HCT116 (cell line): ENCODE data around the gene OBSCN. TPM values are rescaled to one million over a fixed set of nuclear protein-coding genes. Genes with fewer than 3 reads are reported as not detected.

Experiments used
- ATAC-seq: fragments of 200-7000 bp; cut with Tn5 transposase; 2 replicates; pipeline ENCODE4 v1.9.1; 2020; ENCODE audit warnings: mild to moderate bottlenecking, moderate library complexity
- BruUV-seq: library from RNA; stranded (reverse); fragments of 400-500 nt; replicated peaks from 2 replicates; lab custom pipeline; 2021; lab: Mats Ljungman, UMichigan
- CTCF ChIA-PET: fragments of 300-600 bp; sonication (Branson Sonifier 250); formaldehyde crosslinking; loops from one replicate; lab custom pipeline; 2021; ENCODE audit warnings: antibody characterized with exemption; lab: Charles Lee
- POLR2A ChIA-PET: fragments of 300-600, 350-600 bp; sonication (Branson Sonifier 250); formaldehyde crosslinking; loops from one replicate; lab custom pipeline; 2021; ENCODE audit warnings: antibody characterized with exemption; lab: Charles Lee
- RAD21 ChIA-PET, 2 experiments: fragments of 300-600 bp; sonication (Branson Sonifier 250); formaldehyde crosslinking; loops; one replicate each; lab custom pipeline; 2023; ENCODE audit warnings: low total read pairs in 2 of 2; ENCODE audit not compliant: uncharacterized antibody in 2 of 2, unreplicated experiment in 2 of 2, low non-redundant PET in 1 of 2; lab: Charles Lee
- DNase-seq: peaks from one replicate; pipeline ENCODE4 v3.0.0-alpha.2; 2010; ENCODE audit warnings: low read depth, low spot score
- H2AFZ ChIP-seq: fragments of 200-600 bp; shearing (Covaris generic), sonication (generic); 2 replicates; pipeline ENCODE4 v1.6.1; 2017; ENCODE audit warnings: low read depth, mixed run types, mixed read lengths, antibody characterized with exemption, low read length; ENCODE audit not compliant: poor library complexity, severe bottlenecking
- H3K27ac ChIP-seq: 2 replicates; pipeline ENCODE4 v1.5.1; 2012; ENCODE audit warnings: low read depth, low read length
- H3K27me3 ChIP-seq: fragments of 200-600 bp; sonication (generic); 2 replicates; pipeline ENCODE4 v1.6.1; 2016; ENCODE audit warnings: mixed run types, low read length, mixed read lengths; ENCODE audit not compliant: insufficient read depth
- H3K36me3 ChIP-seq, 2 experiments: fragments of 200-500 bp in 1 of 2; fragments of 200-600 bp in 1 of 2; sonication (Bioruptor generic) in 1 of 2; sonication (generic) in 1 of 2; 2 replicates each; pipeline versions ENCODE4 v1.5.1 to v1.6.1; 2014 to 2016; ENCODE audit warnings: low read length in 2 of 2, inconsistent platforms in 1 of 2, mixed read lengths in 1 of 2, mixed run types in 1 of 2; ENCODE audit not compliant: insufficient read depth in 2 of 2, control insufficient read depth in 1 of 2
- H3K4me1 ChIP-seq, 2 experiments: fragments of 200-600 bp in 1 of 2; sonication (generic) in 1 of 2; 2 replicates each; pipeline versions ENCODE4 v1.5.1 to v1.6.1; 2012 to 2017; ENCODE audit warnings: low read length in 2 of 2, inconsistent platforms in 1 of 2, mild to moderate bottlenecking in 1 of 2, mixed read lengths in 1 of 2, mixed run types in 1 of 2, moderate library complexity in 1 of 2; ENCODE audit not compliant: insufficient read depth in 2 of 2, control insufficient read depth in 1 of 2
- H3K4me2 ChIP-seq: fragments of 200-600 bp; sonication (generic); 2 replicates; pipeline ENCODE4 v1.6.1; 2017; ENCODE audit warnings: mixed run types, low read length, mixed read lengths
- H3K4me3 ChIP-seq, 2 experiments: fragments of 200-600 bp in 1 of 2; sonication (generic) in 1 of 2; replicated peaks in 1 of 2; 2 replicates each; pipeline ENCODE4 v1.5.1; 2011 to 2016; ENCODE audit warnings: low read length in 2 of 2, control low read depth in 1 of 2, low read depth in 1 of 2, mild to moderate bottlenecking in 1 of 2, mixed read lengths in 1 of 2, mixed run types in 1 of 2
- H3K79me2 ChIP-seq: fragments of 200-600 bp; sonication (generic); 2 replicates; pipeline ENCODE4 v1.6.1; 2017; ENCODE audit warnings: mild to moderate bottlenecking, mixed run types, low read length, moderate library complexity, mixed read lengths; ENCODE audit not compliant: insufficient read depth
- H3K9ac ChIP-seq: fragments of 200-600 bp; sonication (generic); 2 replicates; pipeline ENCODE4 v1.6.1; 2016; ENCODE audit warnings: low read length, mixed read lengths
- H3K9me2 ChIP-seq: fragments of 200-600 bp; sonication (generic), shearing (Covaris generic); 2 replicates; pipeline ENCODE4 v1.6.1; 2017; ENCODE audit warnings: mixed run types, mild to moderate bottlenecking, moderate library complexity; ENCODE audit not compliant: insufficient read depth
- H3K9me3 ChIP-seq, 2 experiments: fragments of 200-500 bp in 1 of 2; fragments of 200-600 bp in 1 of 2; sonication (Bioruptor generic) in 1 of 2; sonication (generic) in 1 of 2; 2 replicates each; pipeline ENCODE4 v1.6.1; 2014 to 2017; ENCODE audit warnings: low read length in 2 of 2, mixed read lengths in 2 of 2, inconsistent platforms in 1 of 2, low read depth in 1 of 2, mild to moderate bottlenecking in 1 of 2, mixed run types in 1 of 2, moderate library complexity in 1 of 2; ENCODE audit not compliant: control insufficient read depth in 1 of 2, insufficient read depth in 1 of 2
- H4K20me1 ChIP-seq: fragments of 200-600 bp; sonication (generic), shearing (Covaris generic); 2 replicates; pipeline ENCODE4 v1.6.1; 2017; ENCODE audit warnings: mixed run types, mild to moderate bottlenecking, moderate library complexity; ENCODE audit not compliant: insufficient read depth
- CBX3 ChIP-seq: IDR thresholded peaks from 2 replicates; pipeline ENCODE4 v1.6.1; 2012; ENCODE audit warnings: low read depth
- FOSL1 ChIP-seq: IDR thresholded peaks from 2 replicates; pipeline ENCODE4 v1.6.1; 2012; ENCODE audit warnings: low read depth
- JUND ChIP-seq: IDR thresholded peaks from 2 replicates; pipeline ENCODE4 v1.6.1; 2012
- RAD21 ChIP-seq: IDR thresholded peaks from 2 replicates; pipeline ENCODE4 v1.6.1; 2012; ENCODE audit warnings: low read depth, mild to moderate bottlenecking
- SIN3A ChIP-seq: IDR thresholded peaks from 2 replicates; pipeline ENCODE4 v1.6.1; 2012; ENCODE audit warnings: low read depth
- SP1 ChIP-seq: IDR thresholded peaks from 2 replicates; pipeline ENCODE4 v1.6.1; 2012; ENCODE audit warnings: low read depth
- SRF ChIP-seq: IDR thresholded peaks from 2 replicates; pipeline ENCODE4 v1.6.1; 2012; ENCODE audit warnings: low read depth
- ZFX ChIP-seq: fragments of 450-650 bp; IDR thresholded peaks from 2 replicates; pipeline ENCODE4 v1.6.1; 2017
- intact Hi-C: fragments of 100-400 bp; cut with micrococcal nuclease; formaldehyde crosslinking; loops from 2 replicates; pipeline ENCODE4 v1.10.0; 2022
- total RNA-seq: library from RNA; stranded (reverse); gene quantifications from one replicate; pipeline ENCODE4 v1.2.1, GENCODE V29; 2021; ENCODE audit not compliant: unreplicated experiment
- TF ChIP-seq, protein P1 (sequence below), 3 experiments: fragments of 200-600 bp in 1 of 3; sonication (generic) in 1 of 3; IDR thresholded peaks in 2 of 3; conservative IDR thresholded peaks in 1 of 3; 2 replicates each; pipeline ENCODE4 v1.5.1; 2012 to 2017; ENCODE audit warnings: low read depth in 2 of 3, low read length in 2 of 3, antibody characterized with exemption in 1 of 3, borderline replicate concordance in 1 of 3, control low read depth in 1 of 3, mild to moderate bottlenecking in 1 of 3, mixed read lengths in 1 of 3, mixed run types in 1 of 3, moderate library complexity in 1 of 3; ENCODE audit not compliant: insufficient read depth in 1 of 3
- TF ChIP-seq, protein P2 (sequence below): IDR thresholded peaks from 2 replicates; pipeline ENCODE4 v1.6.1; 2012
- TF ChIP-seq, protein P3 (sequence below): IDR thresholded peaks from 2 replicates; pipeline ENCODE4 v1.6.1; 2011; ENCODE audit warnings: mild to moderate bottlenecking, low read length, moderate library complexity; ENCODE audit not compliant: insufficient replicate concordance; ENCODE audit errors: extremely low read depth

OBSCN gene
- total RNA-seq, 1 experiment from 2014 or later = 16.6 TPM

DNA sequence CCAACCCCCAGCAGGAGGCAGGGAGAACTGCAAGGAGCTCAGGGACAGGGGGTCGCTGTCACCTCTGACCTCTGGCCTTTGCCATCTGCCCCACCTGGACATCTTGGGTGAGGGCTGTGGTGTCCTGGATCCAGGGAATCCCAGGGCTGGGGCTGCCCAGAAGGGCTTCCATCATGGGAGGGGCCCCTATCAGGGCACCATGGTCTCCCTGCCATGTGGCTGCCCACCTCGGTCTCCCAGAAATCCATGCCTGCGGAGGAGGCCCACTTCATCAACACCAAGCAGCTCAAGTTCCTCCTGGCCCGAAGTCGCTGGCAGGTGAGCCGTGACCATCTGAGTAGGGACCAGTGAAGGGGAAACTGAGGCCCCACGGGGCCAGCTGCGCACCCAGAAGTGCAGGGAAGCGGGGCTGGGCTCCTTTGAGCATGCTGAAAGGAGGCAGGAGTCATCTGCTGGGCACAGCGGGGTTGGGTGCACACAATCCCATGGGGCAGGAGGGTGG lies 162.6 kb downstream of the OBSCN start:
- Histone ChIP-seq H2AFZ (no peak overlapping the region), H3K9ac (no peak overlapping the region)

More for the DNA sequence above, 162.6 kb downstream of the OBSCN start:
- DNase-seq = no peak
- intact Hi-C loops = no loop called here
- POLR2A ChIA-PET = no interaction called here
- TF ChIP-seq, protein P1, sequence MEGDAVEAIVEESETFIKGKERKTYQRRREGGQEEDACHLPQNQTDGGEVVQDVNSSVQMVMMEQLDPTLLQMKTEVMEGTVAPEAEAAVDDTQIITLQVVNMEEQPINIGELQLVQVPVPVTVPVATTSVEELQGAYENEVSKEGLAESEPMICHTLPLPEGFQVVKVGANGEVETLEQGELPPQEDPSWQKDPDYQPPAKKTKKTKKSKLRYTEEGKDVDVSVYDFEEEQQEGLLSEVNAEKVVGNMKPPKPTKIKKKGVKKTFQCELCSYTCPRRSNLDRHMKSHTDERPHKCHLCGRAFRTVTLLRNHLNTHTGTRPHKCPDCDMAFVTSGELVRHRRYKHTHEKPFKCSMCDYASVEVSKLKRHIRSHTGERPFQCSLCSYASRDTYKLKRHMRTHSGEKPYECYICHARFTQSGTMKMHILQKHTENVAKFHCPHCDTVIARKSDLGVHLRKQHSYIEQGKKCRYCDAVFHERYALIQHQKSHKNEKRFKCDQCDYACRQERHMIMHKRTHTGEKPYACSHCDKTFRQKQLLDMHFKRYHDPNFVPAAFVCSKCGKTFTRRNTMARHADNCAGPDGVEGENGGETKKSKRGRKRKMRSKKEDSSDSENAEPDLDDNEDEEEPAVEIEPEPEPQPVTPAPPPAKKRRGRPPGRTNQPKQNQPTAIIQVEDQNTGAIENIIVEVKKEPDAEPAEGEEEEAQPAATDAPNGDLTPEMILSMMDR (IDR thresholded peaks at IDR 0.05 in 2 of 3, conservative IDR thresholded peaks at IDR 0.05 in 1 of 3; ENCODE audit: borderline replicate concordance in 1 of 3, insufficient read depth in 1 of 3, low read depth in 2 of 3, low read length in 2 of 3) = no peak
- TF ChIP-seq FOSL1 (no peak), JUND (no peak), SRF (no peak), SIN3A (no peak), CBX3 (no peak), RAD21 (no peak), SP1 (no peak), ZFX (no peak)
- TF ChIP-seq, protein P2, sequence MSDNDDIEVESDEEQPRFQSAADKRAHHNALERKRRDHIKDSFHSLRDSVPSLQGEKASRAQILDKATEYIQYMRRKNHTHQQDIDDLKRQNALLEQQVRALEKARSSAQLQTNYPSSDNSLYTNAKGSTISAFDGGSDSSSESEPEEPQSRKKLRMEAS = no peak
- TF ChIP-seq, protein P3, sequence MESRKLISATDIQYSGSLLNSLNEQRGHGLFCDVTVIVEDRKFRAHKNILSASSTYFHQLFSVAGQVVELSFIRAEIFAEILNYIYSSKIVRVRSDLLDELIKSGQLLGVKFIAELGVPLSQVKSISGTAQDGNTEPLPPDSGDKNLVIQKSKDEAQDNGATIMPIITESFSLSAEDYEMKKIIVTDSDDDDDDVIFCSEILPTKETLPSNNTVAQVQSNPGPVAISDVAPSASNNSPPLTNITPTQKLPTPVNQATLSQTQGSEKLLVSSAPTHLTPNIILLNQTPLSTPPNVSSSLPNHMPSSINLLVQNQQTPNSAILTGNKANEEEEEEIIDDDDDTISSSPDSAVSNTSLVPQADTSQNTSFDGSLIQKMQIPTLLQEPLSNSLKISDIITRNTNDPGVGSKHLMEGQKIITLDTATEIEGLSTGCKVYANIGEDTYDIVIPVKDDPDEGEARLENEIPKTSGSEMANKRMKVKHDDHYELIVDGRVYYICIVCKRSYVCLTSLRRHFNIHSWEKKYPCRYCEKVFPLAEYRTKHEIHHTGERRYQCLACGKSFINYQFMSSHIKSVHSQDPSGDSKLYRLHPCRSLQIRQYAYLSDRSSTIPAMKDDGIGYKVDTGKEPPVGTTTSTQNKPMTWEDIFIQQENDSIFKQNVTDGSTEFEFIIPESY = no peak
- TF ChIP-seq, all 23 proteins: peak for 0
- no peak for ATAC-seq
- Histone ChIP-seq H3K4me1 (peaks cover 0 to 33% of the 10 kb centered on the region in 2 experiments; a peak in 3 of 4 replicates), H3K27ac (no peak overlapping the region), H3K9me2 (no peaks in the 10 kb centered on the region), H4K20me1 (no peaks in the 10 kb centered on the region), H3K9me3 (no peaks in the 10 kb centered on the region), H3K4me2 (peak overlapping the region; percentile 47), H3K27me3 (no peaks in the 10 kb centered on the region), H3K4me3 (no peak overlapping the region), H3K36me3 (no peaks in the 10 kb centered on the region), H3K79me2 (no peaks in the 10 kb centered on the region)
- RAD21 ChIA-PET = no interaction called here
- CTCF ChIA-PET = no interaction called here
- no TSS peak for BruUV-seq
